ENCODE data around the gene SPRR1B. TPM values are rescaled to one million over a fixed set of nuclear protein-coding genes. Genes with fewer than 3 reads are reported as not detected.
"Not testable (repeated sequence)": the region's sequence is repeated elsewhere in the genome, so short reads cannot be mapped to it uniquely, and the experiment has no call there.

Gene SPRR1B
- total RNA-seq, 1 experiment from 2014 or later: not detected

GRCh38 chr1:153001382-153001781, 29.6 kb upstream of the SPRR1B start, which contains the start of gene SPRR3:
TSS of gene SPRR3 (plus strand) at chr1:153001749. CDS start at chr1:153003021, 1,272 bp downstream.
- Mint-ChIP-seq H3K4me3 (no peak within 1 kb of the TSS), H3K9me3 (peaks cover 11 to 21% of the 10 kb centered on the region in 2 experiments; a peak in 3 of 5 replicates), H3K36me3 (ENCODE audit: insufficient read depth in 1 of 3, low read depth in 3 of 3) (no peaks in the 10 kb centered on the region), H3K27me3 (ENCODE audit: low read depth) (peaks cover 5% of the 10 kb centered on the region; the same call in 1 of the 2 replicates), H3K27ac (peak within 1 kb of the TSS in 1 of 3 experiments; percentile 63; a peak in 1 of 7 replicates), H3K4me1 (peaks cover 9 to 15% of the 10 kb centered on the region in 2 experiments)
- no peak within 1 kb of the TSS for H3K9ac ChIP-seq (ENCODE audit: extremely low read depth, insufficient read length, low read length)
- H3K9me3 ChIP-seq (ENCODE audit: control insufficient read depth, low read depth, low read length): no peaks in the 10 kb centered on the region
- no peaks in the 10 kb centered on the region for H3K79me2 ChIP-seq (ENCODE audit: insufficient read depth, low read length)
- H2AFZ ChIP-seq (ENCODE audit: low read length): no peak within 1 kb of the TSS
- no peak within 1 kb of the TSS for H2BK5ac ChIP-seq (ENCODE audit: insufficient read length, low read length)
- H3T11ph ChIP-seq (ENCODE audit: low read length): no peak within 1 kb of the TSS
- no peak within 1 kb of the TSS for H2BK120ac ChIP-seq (ENCODE audit: low read depth, low read length, poor library complexity, severe bottlenecking)
- H4K20me1 ChIP-seq (ENCODE audit: control insufficient read depth, insufficient read depth, insufficient read length): no peaks in the 10 kb centered on the region
- H3K4me1 ChIP-seq (ENCODE audit: insufficient read depth, low read length): no peaks in the 10 kb centered on the region; the same call in 1 of the 2 replicates
- no peaks in the 10 kb centered on the region for H3K79me1 ChIP-seq (ENCODE audit: insufficient read depth, low read depth, low read length, poor library complexity, severe bottlenecking)
- no peak for DNase-seq
- no peak within 1 kb of the TSS for H3K4ac ChIP-seq (ENCODE audit: low read depth, low read length)
- H3K27ac ChIP-seq (ENCODE audit: insufficient read length, low read depth, low read length): no peak within 1 kb of the TSS
- H3K56ac ChIP-seq (ENCODE audit: insufficient read length, low read depth, low read length): no peak within 1 kb of the TSS
- no peak within 1 kb of the TSS for H2BK20ac ChIP-seq (ENCODE audit: low read depth, low read length, poor library complexity, severe bottlenecking)
- H2BK15ac ChIP-seq (ENCODE audit: low read depth, low read length): no peak within 1 kb of the TSS
- H3K4me2 ChIP-seq (ENCODE audit: insufficient read depth, insufficient read length, low read length): no peak within 1 kb of the TSS
- no peaks in the 10 kb centered on the region for H3K23me2 ChIP-seq (ENCODE audit: insufficient read length, low read depth, low read length, poor library complexity, severe bottlenecking)
- H3K14ac ChIP-seq (ENCODE audit: insufficient read depth, low read length): no peak within 1 kb of the TSS
- H3K23ac ChIP-seq (ENCODE audit: insufficient read length, low read depth, low read length): no peak within 1 kb of the TSS
- no peak within 1 kb of the TSS for H3K18ac ChIP-seq (ENCODE audit: insufficient read length, low read depth, low read length)
- H4K8ac ChIP-seq (replicated peaks; ENCODE audit: insufficient read length, low read depth, low read length): no peak within 1 kb of the TSS
- no peak within 1 kb of the TSS for H2AK5ac ChIP-seq (ENCODE audit: insufficient read length, low read length)
- no peak within 1 kb of the TSS for H4K5ac ChIP-seq (ENCODE audit: insufficient read length, low read depth, low read length)
- H2BK12ac ChIP-seq (ENCODE audit: insufficient read length, low read depth, low read length): no peak within 1 kb of the TSS
- no peak within 1 kb of the TSS for H4K91ac ChIP-seq (ENCODE audit: insufficient read length, low read depth, low read length)
- TF ChIP-seq CTCF (conservative IDR thresholded peaks at IDR 0.05): no peak
- no peaks in the 10 kb centered on the region for H3K27me3 ChIP-seq (ENCODE audit: insufficient read depth, low read length)
- no CpG with 5 or more reads among the region's 2 CpGs for WGBS (ENCODE audit: extremely low coverage, insufficient read length, low lambda C conversion rate)

GRCh38 chr1:153011235-153011758, 19.7 kb upstream of the SPRR1B start:
- peaks cover 9 to 15% of the 10 kb centered on the region in 2 experiments; a peak in 4 of 5 replicates for H3K9me3 Mint-ChIP-seq
- not testable (repeated sequence) for H3K27ac Mint-ChIP-seq; H3K56ac ChIP-seq (ENCODE audit: insufficient read length, low read depth, low read length); H2BK12ac ChIP-seq (ENCODE audit: insufficient read length, low read depth, low read length); H2AFZ ChIP-seq (ENCODE audit: low read length); DNase-seq; H3K27me3 Mint-ChIP-seq (ENCODE audit: low read depth); H3K9ac ChIP-seq (ENCODE audit: extremely low read depth, insufficient read length, low read length); H4K5ac ChIP-seq (ENCODE audit: insufficient read length, low read depth, low read length); H2AK5ac ChIP-seq (ENCODE audit: insufficient read length, low read length); H4K91ac ChIP-seq (ENCODE audit: insufficient read length, low read depth, low read length); H3K23me2 ChIP-seq (ENCODE audit: insufficient read length, low read depth, low read length, poor library complexity, severe bottlenecking); H3T11ph ChIP-seq (ENCODE audit: low read length); H3K36me3 Mint-ChIP-seq (ENCODE audit: insufficient read depth in 1 of 3, low read depth in 3 of 3); H3K4me3 Mint-ChIP-seq; H3K18ac ChIP-seq (ENCODE audit: insufficient read length, low read depth, low read length); H3K27ac ChIP-seq (ENCODE audit: insufficient read length, low read depth, low read length); H3K27me3 ChIP-seq (ENCODE audit: insufficient read depth, low read length); H4K8ac ChIP-seq (replicated peaks; ENCODE audit: insufficient read length, low read depth, low read length); H2BK20ac ChIP-seq (ENCODE audit: low read depth, low read length, poor library complexity, severe bottlenecking); H3K9me3 ChIP-seq (ENCODE audit: control insufficient read depth, low read depth, low read length); H2BK15ac ChIP-seq (ENCODE audit: low read depth, low read length); H3K4ac ChIP-seq (ENCODE audit: low read depth, low read length); H3K23ac ChIP-seq (ENCODE audit: insufficient read length, low read depth, low read length); H2BK5ac ChIP-seq (ENCODE audit: insufficient read length, low read length); H3K79me2 ChIP-seq (ENCODE audit: insufficient read depth, low read length); H2BK120ac ChIP-seq (ENCODE audit: low read depth, low read length, poor library complexity, severe bottlenecking); H3K4me1 Mint-ChIP-seq; H3K4me1 ChIP-seq (ENCODE audit: insufficient read depth, low read length); H3K4me2 ChIP-seq (ENCODE audit: insufficient read depth, insufficient read length, low read length); H3K79me1 ChIP-seq (ENCODE audit: insufficient read depth, low read depth, low read length, poor library complexity, severe bottlenecking); H4K20me1 ChIP-seq (ENCODE audit: control insufficient read depth, insufficient read depth, insufficient read length); H3K14ac ChIP-seq (ENCODE audit: insufficient read depth, low read length)
- WGBS (ENCODE audit: extremely low coverage, insufficient read length, low lambda C conversion rate): no CpG with 5 or more reads among the region's 8 CpGs

Measured in H9 (cell line).